IPS-18a (cell line): ENCODE measurements around the gene SFRP2.

ENCODE experiments used
- H3K27ac ChIP-seq: one replicate; pipeline ENCODE4 v1.5.1; 2013; ENCODE audit warnings: low read length
- H3K27me3 ChIP-seq: one replicate; pipeline ENCODE4 v1.6.1; 2013; ENCODE audit warnings: mild to moderate bottlenecking, low read length; ENCODE audit not compliant: control insufficient read depth, insufficient read depth
- H3K36me3 ChIP-seq: one replicate; pipeline ENCODE4 v1.6.1; 2013; ENCODE audit warnings: low read depth, low read length; ENCODE audit not compliant: control insufficient read depth
- H3K4me1 ChIP-seq: one replicate; pipeline ENCODE4 v1.6.1; 2013; ENCODE audit warnings: low read depth, low read length; ENCODE audit not compliant: control insufficient read depth
- H3K4me3 ChIP-seq: one replicate; pipeline ENCODE4 v1.5.1; 2013; ENCODE audit warnings: low read length
- H3K9ac ChIP-seq: one replicate; pipeline ENCODE4 v1.6.1; 2013; ENCODE audit warnings: mild to moderate bottlenecking, low read length, moderate library complexity
- H3K9me3 ChIP-seq: one replicate; pipeline ENCODE4 v1.6.1; 2013; ENCODE audit warnings: low read depth, low read length; ENCODE audit not compliant: control insufficient read depth

SFRP2 gene

DNA sequence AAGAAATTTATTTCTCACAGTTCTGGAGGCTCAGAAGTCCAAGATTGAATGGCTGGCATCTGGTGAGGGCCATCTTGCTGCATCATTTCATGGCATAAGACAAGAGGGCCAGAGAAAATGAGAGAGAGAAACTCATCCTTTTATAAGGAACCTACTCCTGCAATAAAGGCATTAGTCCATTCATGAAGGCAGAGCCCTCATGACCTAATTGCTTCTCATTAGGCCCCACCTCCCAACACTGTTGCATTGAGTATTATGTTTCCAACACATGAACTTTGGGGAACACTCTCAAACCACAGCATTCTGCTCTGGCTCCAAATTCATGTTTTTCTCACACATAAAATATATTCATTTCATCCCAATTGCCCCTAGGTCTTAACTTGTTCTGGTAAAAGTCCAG lies 43.2 kb downstream of the SFRP2 start:
- peaks cover 8% of the 10 kb centered on the region for H3K36me3 ChIP-seq
- H3K4me1 ChIP-seq: no peaks in the 10 kb centered on the region
- H3K27ac ChIP-seq: no peak overlapping the region
- peaks cover 2% of the 10 kb centered on the region for H3K9me3 ChIP-seq
- H3K4me3 ChIP-seq: no peak overlapping the region
- H3K27me3 ChIP-seq: no peaks in the 10 kb centered on the region
- no peak overlapping the region for H3K9ac ChIP-seq

- Histone ChIP-seq H3K4me1 (no peaks in the 10 kb centered on the region), H3K36me3 (peaks cover 8% of the 10 kb centered on the region), H3K4me3 (no peak overlapping the region), H3K27ac (no peak overlapping the region), H3K9ac (no peak overlapping the region), H3K27me3 (no peaks in the 10 kb centered on the region), H3K9me3 (peaks cover 6% of the 10 kb centered on the region)
These were observed 47.3 kb downstream of the SFRP2 start for GRCh38 chr4:153741541-153741940.

DNA sequence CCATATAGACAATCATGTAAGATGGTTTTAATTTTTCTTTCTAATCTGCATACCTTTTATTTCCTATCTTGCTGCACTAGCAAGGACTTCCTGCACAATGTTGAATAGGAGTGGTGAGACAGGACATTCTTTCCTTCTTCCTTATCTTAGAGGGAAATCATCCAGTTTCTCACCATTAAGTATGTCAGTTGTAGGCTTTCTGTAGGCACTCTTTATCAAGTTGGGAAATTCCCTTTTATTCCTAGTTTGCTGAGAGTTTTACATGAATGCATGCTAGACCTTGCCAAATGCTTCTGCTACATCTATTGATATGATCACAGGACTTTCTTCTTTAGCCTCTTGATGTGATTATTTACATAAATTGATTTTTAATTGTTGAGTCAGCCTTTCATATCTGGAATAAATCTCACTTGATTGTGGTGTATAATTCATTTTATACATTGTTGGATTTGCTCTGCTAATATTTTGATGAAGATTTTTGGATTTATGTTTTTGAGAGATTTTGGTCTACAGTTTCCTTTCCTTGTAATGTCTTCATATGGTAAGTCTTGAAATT lies 52.9 kb downstream of the SFRP2 start:
- no peaks in the 10 kb centered on the region for H3K27me3 ChIP-seq
- H3K36me3 ChIP-seq: no peaks in the 10 kb centered on the region
- no peak overlapping the region for H3K9ac ChIP-seq
- peaks cover 6% of the 10 kb centered on the region for H3K9me3 ChIP-seq
- no peak overlapping the region for H3K4me3 ChIP-seq
- no peak overlapping the region for H3K27ac ChIP-seq
- no peaks in the 10 kb centered on the region for H3K4me1 ChIP-seq

DNA sequence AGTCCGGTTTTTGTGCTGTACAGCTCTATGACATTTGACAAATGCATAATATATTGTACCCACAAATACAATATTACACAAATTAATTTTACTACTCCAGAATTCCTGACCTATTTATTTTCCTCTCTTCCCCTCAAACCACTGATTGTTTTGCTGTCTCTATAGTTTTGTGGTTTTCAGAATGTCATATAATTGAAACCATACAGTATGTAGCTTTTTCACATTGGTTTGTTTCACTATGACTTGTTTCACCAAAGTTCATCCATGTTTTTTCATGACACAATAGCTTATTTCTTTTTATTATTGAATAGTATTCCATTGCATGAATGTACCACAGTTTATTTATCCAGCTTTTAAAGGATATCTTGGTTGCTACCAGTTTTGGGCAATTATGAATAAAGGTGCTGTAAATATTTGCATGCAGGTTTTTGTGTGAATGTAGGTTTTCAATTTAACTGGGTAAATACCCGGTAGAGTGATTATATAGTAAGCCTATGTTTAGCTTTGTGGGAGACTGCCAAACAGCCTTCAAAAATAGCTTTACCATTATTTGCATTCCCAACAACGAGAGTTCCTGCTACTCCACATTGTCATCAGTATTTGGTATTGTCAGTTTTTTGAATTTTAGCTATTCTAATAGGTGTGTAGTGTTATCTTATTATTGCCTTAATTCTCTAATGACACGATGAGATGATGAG lies 55.0 kb downstream of the SFRP2 start:
- Histone ChIP-seq H3K27me3 (no peaks in the 10 kb centered on the region), H3K4me3 (no peak overlapping the region), H3K27ac (no peak overlapping the region), H3K4me1 (no peaks in the 10 kb centered on the region), H3K9ac (no peak overlapping the region), H3K9me3 (no peaks in the 10 kb centered on the region), H3K36me3 (no peaks in the 10 kb centered on the region)

DNA sequence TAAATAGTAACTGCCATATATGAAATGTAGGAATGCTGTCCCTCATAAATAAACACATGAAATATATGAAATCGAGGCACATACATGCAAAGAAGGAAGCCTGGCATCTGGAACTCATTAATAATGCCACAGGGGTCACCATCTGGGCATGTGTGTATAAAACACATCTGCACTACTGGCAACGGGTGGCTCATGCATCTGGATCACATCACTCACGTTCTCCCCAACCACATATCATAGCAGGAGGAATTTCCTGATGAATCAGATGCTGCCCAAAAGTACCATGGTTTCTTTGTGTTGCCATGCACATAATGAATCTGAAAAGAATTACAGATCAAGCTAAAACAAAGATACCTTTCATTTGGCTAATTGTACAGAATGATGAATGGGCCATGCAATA lies 57.6 kb downstream of the SFRP2 start:
- Histone ChIP-seq H3K36me3 (no peaks in the 10 kb centered on the region), H3K9ac (no peak overlapping the region), H3K4me1 (no peaks in the 10 kb centered on the region), H3K27ac (no peak overlapping the region), H3K27me3 (no peaks in the 10 kb centered on the region), H3K9me3 (no peaks in the 10 kb centered on the region), H3K4me3 (no peak overlapping the region)
